Vagina (tissue), 2 donors: Measurements from ENCODE around the gene CAMK1G. TPM values are rescaled to one million over a fixed set of nuclear protein-coding genes. Genes with fewer than 3 reads are reported as not detected.

ENCODE experiments used
- DNase-seq, 2 donors: peaks; one replicate each; pipeline ENCODE4 v3.0.0-alpha.2; 2017; ENCODE audit errors: extremely low spot score in 2 of 2
- H3K27ac ChIP-seq: fragments of 200-600 bp; sonication (generic); one replicate; pipeline ENCODE4 v1.5.1; 2019
- H3K27me3 ChIP-seq: fragments of 200-600 bp; sonication (generic); one replicate; pipeline ENCODE4 v1.5.1; 2019
- H3K36me3 ChIP-seq, 2 donors: fragments of 200-600 bp; sonication (generic); one replicate each; pipeline ENCODE4 v1.5.1; 2017 to 2019
- H3K4me1 ChIP-seq: fragments of 200-600 bp; sonication (generic); one replicate; pipeline ENCODE4 v1.5.1; 2019
- H3K4me3 ChIP-seq, 2 donors: fragments of 200-600 bp; sonication (generic); 1 replicate in 1 of 2; 2 replicates in 1 of 2; pipeline ENCODE4 v1.5.1; 2016 to 2019
- H3K9me3 ChIP-seq: fragments of 200-600 bp; sonication (generic); one replicate; pipeline ENCODE4 v1.5.1; 2019
- POLR2A ChIP-seq, 2 donors: fragments of 450-650 bp; IDR thresholded peaks; one replicate each; pipeline ENCODE4 v1.6.1; 2017; ENCODE audit warnings: antibody characterized with exemption in 2 of 2, mild to moderate bottlenecking in 2 of 2, moderate library complexity in 2 of 2
- POLR2AphosphoS5 ChIP-seq, 2 donors: sonication (generic); formaldehyde crosslinking; IDR thresholded peaks; one replicate each; pipeline ENCODE4 v1.9.0; 2017; ENCODE audit warnings: antibody characterized with exemption in 2 of 2, mild to moderate bottlenecking in 2 of 2, low read depth in 1 of 2; ENCODE audit not compliant: insufficient read depth in 1 of 2
- intact Hi-C: fragments of 100-400 bp; cut with DNase I; formaldehyde crosslinking; loops from one replicate; pipeline ENCODE4 v1.15.1; 2023
- total RNA-seq: library from RNA; depleted of rRNA; stranded (reverse); fragments of >200 nt; gene quantifications from one replicate; pipeline ENCODE4 v1.2.3, GENCODE V29; 2016
- TF ChIP-seq, protein P1 (sequence below), 3 experiments: fragments of 450-650 bp in 2 of 3; fragments of 200-600 bp in 1 of 3; sonication (generic) in 1 of 3; IDR thresholded peaks; one replicate each; pipeline ENCODE4 v1.5.1; 2017 to 2019; ENCODE audit warnings: antibody characterized with exemption in 3 of 3, mild to moderate bottlenecking in 2 of 3, moderate library complexity in 2 of 3

The CAMK1G gene
- total RNA-seq, 1 donor from 2014 or later = not detected

DNA sequence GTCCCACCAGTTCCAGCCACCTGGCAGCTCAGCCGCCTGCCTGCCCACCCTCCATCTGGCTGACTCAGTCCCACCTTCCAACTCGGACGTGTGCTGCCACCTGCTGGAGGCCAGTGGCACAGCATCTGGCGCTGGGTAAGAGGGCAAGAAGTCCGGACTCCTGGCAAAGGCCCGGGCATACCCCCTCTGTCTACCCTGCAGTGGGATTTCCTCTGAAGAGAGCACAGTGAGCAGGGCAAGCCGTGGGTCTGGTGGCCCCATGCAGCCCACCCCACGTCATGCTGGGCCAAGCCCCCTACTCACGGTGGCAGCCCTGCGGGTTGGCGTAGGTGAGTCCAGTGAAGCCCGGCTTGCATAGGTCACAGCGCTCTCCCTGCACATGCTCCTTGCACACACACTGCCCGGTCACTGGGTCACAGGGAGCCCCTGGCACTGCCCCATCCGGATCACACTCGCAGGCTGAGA is 44.2 kb downstream of the CAMK1G start:
- TF ChIP-seq, protein P1, sequence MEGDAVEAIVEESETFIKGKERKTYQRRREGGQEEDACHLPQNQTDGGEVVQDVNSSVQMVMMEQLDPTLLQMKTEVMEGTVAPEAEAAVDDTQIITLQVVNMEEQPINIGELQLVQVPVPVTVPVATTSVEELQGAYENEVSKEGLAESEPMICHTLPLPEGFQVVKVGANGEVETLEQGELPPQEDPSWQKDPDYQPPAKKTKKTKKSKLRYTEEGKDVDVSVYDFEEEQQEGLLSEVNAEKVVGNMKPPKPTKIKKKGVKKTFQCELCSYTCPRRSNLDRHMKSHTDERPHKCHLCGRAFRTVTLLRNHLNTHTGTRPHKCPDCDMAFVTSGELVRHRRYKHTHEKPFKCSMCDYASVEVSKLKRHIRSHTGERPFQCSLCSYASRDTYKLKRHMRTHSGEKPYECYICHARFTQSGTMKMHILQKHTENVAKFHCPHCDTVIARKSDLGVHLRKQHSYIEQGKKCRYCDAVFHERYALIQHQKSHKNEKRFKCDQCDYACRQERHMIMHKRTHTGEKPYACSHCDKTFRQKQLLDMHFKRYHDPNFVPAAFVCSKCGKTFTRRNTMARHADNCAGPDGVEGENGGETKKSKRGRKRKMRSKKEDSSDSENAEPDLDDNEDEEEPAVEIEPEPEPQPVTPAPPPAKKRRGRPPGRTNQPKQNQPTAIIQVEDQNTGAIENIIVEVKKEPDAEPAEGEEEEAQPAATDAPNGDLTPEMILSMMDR (IDR thresholded peaks at IDR 0.05) = peak; percentile 40 to 80 (median 79)
- no peak for TF ChIP-seq POLR2AphosphoS5 (IDR thresholded peaks at IDR 0.05; ENCODE audit: insufficient read depth in 1 of 2, low read depth in 1 of 2)
- no peak for TF ChIP-seq POLR2A (IDR thresholded peaks at IDR 0.05)
- H3K27me3 ChIP-seq = no peaks in the 10 kb centered on the region
- H3K4me3 ChIP-seq = no peak overlapping the region
- intact Hi-C loops = no loop called here
- peaks cover 7% of the 10 kb centered on the region for H3K4me1 ChIP-seq
- no peaks in the 10 kb centered on the region for H3K36me3 ChIP-seq
- DNase-seq = no peak
- H3K27ac ChIP-seq = no peak overlapping the region
- no peaks in the 10 kb centered on the region for H3K9me3 ChIP-seq

DNA sequence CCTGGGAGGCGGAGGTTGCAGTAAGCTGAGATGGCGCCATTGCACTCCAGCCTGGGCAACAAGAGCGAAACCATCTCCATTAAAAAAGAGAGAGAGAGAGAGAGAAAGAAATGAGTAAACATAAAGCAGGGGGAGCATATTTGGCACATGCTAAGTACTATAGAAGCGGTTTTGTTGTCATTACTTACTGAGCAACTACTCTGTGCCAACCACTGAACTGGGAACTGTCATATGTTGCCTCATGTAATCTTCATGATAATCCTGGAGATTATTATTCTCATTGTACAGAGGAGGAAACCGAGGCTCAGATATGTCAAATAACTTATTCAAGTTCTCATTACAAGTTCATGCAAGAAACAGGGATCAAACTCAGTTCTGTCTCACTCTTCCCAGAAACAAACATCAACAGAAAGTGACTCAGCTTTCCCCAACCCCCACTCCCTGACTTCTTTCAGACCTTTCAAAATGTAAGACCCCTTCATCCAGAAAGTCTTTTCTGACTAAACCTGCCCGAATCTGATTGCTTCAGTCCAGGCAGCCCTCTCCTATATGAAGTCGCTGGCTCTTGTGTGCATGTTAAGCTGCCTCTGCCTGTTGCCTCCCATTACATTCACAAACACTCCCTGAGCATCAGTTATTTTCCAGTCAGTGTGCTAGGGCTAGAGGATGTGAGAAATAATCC is 45.2 kb downstream of the CAMK1G start:
- no peak overlapping the region for H3K4me3 ChIP-seq
- H3K27me3 ChIP-seq = no peaks in the 10 kb centered on the region
- no peak for DNase-seq
- no peaks in the 10 kb centered on the region for H3K36me3 ChIP-seq
- intact Hi-C loops = no loop called here
- no peaks in the 10 kb centered on the region for H3K9me3 ChIP-seq
- no peak for TF ChIP-seq POLR2AphosphoS5 (IDR thresholded peaks at IDR 0.05; ENCODE audit: insufficient read depth in 1 of 2, low read depth in 1 of 2)
- no peak overlapping the region for H3K27ac ChIP-seq
- H3K4me1 ChIP-seq = peaks cover 7% of the 10 kb centered on the region

DNA sequence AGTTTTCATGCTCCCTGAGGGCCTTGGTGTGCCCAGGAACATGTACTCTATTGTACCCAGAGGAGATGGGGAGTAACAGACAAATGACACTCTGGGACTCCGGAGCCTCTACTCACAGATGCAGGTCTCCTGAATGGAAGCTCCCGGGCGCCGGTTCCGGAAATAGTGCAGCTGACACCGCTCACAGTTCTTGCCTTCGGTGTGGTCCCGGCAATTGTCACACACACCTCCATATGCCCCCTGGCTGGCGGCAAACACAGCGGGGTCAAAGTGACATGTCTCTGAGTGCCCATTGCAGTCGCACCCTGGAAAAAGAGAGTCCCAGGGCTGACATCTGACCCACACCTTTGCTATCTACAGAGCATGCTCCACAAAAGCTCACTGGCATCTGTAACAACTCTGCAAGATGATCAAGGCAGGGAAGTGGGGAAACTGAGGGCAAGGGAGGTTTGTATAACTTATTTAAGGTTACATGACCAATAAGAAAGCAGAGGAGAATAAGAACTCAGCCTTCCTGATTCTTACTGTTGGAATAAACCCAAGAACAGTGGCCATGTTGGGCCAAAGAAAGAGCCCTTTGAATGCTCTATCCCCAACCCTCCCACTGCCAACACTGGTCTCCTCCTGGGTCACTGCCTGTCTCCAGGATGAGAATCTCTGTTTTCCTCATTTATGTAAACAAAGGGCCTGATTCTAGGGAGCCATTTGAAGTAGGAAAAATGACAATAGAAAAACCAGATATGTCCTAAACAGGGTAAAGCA is 46.3 kb downstream of the CAMK1G start:
- intact Hi-C loops = no loop called here
- H3K27me3 ChIP-seq = no peaks in the 10 kb centered on the region

DNA sequence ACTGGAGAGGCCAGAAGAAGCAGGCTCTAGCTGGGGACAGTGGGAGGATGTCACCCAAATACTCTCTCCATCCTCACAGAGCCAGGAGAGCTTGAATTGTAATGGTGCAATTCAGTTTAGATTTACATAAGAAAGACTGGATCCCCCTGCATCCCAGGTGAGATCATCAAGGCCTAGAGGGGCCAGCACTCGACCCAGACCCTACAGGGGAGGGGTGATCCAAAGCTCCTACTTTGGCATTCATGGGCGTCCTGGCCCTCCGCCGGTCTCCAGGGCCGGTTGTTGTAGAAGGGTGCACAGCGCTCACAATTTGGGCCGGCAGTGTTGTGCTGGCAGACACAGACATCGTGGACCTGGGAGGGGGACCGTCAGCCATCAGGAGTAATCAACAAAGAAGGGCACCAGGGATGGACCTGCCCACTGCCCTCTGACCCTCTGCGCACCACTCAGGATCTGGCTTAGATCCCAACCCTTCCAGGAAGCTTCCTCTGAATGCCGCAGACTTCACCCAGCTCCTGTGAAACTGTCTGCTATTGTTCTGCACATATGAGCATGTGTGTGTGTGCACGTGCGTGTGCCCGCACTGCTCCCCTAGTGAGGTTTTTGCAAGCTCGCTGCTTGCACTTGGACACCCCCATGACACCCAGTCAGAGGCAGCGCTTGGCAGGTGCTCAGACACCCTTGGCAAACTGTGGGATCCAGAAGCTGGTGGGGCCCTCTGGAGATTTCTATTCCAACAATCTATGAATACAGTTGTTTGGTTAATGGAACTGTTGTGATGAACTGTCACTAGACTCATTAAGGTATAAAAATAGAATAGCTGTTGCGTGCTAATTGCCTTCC is 47.1 kb downstream of the CAMK1G start:
- no peaks in the 10 kb centered on the region for H3K9me3 ChIP-seq
- H3K4me1 ChIP-seq = peaks cover 7% of the 10 kb centered on the region
- no peaks in the 10 kb centered on the region for H3K27me3 ChIP-seq
- H3K27ac ChIP-seq = no peak overlapping the region
- H3K4me3 ChIP-seq = no peak overlapping the region
- no peak for DNase-seq
- intact Hi-C loops = no loop called here
- TF ChIP-seq POLR2AphosphoS5 (IDR thresholded peaks at IDR 0.05; ENCODE audit: insufficient read depth in 1 of 2, low read depth in 1 of 2) (no peak), POLR2A (IDR thresholded peaks at IDR 0.05) (no peak)
- TF ChIP-seq, protein P1 (IDR thresholded peaks at IDR 0.05) = no peak
- H3K36me3 ChIP-seq = no peaks in the 10 kb centered on the region

More for the DNA sequence above, 46.3 kb downstream of the CAMK1G start:
- no peak for DNase-seq
- no peak for TF ChIP-seq POLR2A (IDR thresholded peaks at IDR 0.05)
- TF ChIP-seq, protein P1 (IDR thresholded peaks at IDR 0.05) = no peak
- TF ChIP-seq POLR2AphosphoS5 (IDR thresholded peaks at IDR 0.05; ENCODE audit: insufficient read depth in 1 of 2, low read depth in 1 of 2) = no peak
- no peaks in the 10 kb centered on the region for H3K9me3 ChIP-seq
- no peaks in the 10 kb centered on the region for H3K36me3 ChIP-seq
- H3K4me1 ChIP-seq = peaks cover 7% of the 10 kb centered on the region
- H3K27ac ChIP-seq = no peak overlapping the region
- no peak overlapping the region for H3K4me3 ChIP-seq

DNA sequence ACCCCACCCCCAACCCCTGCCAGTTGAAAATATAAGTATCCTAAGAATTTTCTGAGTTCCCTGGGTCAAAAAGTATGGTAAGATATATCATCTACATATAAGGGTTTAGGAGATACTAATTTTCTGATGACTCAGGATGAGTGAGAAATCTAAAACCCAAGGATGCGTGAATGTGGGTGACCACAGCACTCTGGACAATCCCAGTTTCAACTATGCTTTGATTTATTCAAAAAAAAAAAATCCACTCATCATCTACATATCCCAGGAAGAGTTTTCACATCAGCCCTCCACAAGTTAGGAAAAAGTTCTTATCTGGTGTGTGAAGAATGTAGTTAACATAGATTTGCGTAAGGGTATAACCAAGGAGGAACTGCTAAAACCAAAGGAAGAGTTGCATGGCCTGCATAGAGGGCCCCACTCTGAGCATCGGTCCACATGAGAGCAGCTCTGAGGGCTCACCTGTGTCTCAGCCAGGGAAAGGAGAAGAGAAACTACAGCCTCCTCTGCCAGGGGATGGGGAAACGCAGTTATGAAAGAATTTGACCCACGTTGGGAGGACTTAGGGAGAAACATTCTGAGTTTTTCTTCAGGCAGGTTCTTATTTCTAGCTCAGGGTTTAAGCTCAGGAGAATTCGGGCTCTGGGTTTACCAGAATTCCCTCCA is 50.0 kb downstream of the CAMK1G start:
- H3K36me3 ChIP-seq = no peaks in the 10 kb centered on the region
- DNase-seq = no peak
- H3K27me3 ChIP-seq = no peaks in the 10 kb centered on the region
- H3K9me3 ChIP-seq = no peaks in the 10 kb centered on the region
- no peak for TF ChIP-seq POLR2A (IDR thresholded peaks at IDR 0.05)
- TF ChIP-seq POLR2AphosphoS5 (IDR thresholded peaks at IDR 0.05; ENCODE audit: insufficient read depth in 1 of 2, low read depth in 1 of 2) = no peak
- TF ChIP-seq, protein P1 (IDR thresholded peaks at IDR 0.05) = no peak
- intact Hi-C loops = no loop called here
- H3K4me3 ChIP-seq = no peak overlapping the region
- H3K4me1 ChIP-seq = no peaks in the 10 kb centered on the region
- H3K27ac ChIP-seq = no peak overlapping the region
